SH-SY5Y (cell line): ENCODE data around the gene CTNND2.

Experiments used
- GATA2 ChIP-seq: IDR thresholded peaks from 2 replicates; pipeline ENCODE4 v1.6.1; 2011; ENCODE audit warnings: mild to moderate bottlenecking, low read depth, low read length
- GATA3 ChIP-seq: IDR thresholded peaks from 2 replicates; pipeline ENCODE4 v1.6.1; 2011; ENCODE audit warnings: low read depth, mild to moderate bottlenecking, low read length, moderate library complexity

- TF ChIP-seq GATA3 (no peak), GATA2 (no peak)
These were observed 110.8 kb downstream of the CTNND2 start for GRCh38 chr5:11793396-11793795.
